SU-DHL-6 (cell line): ENCODE measurements around the gene PTPN14.

ENCODE experiments used
- H2AFZ ChIP-seq: fragments of 200-600 bp; sonication (generic); 2 replicates; pipeline ENCODE4 v1.6.1; 2014; ENCODE audit warnings: low read depth, mild to moderate bottlenecking, moderate library complexity, mixed read lengths, antibody characterized with exemption, low read length; ENCODE audit not compliant: severe bottlenecking
- H3F3A ChIP-seq: fragments of 200-600 bp; shearing (Covaris generic); 2 replicates; pipeline ENCODE4 v1.6.0; 2016; ENCODE audit warnings: antibody characterized with exemption, mild to moderate bottlenecking; ENCODE audit not compliant: insufficient read depth
- H3K27ac ChIP-seq: fragments of 200-600 bp; sonication (generic); 2 replicates; pipeline ENCODE4 v1.5.1; 2016; ENCODE audit warnings: low read depth, mild to moderate bottlenecking, low read length, moderate library complexity, mixed read lengths
- H3K27me3 ChIP-seq: fragments of 200-600 bp; sonication (generic), shearing (Covaris generic); 2 replicates; pipeline ENCODE4 v1.6.0; 2014; ENCODE audit warnings: mild to moderate bottlenecking, low read length
- H3K36me3 ChIP-seq: fragments of 200-600 bp; sonication (generic); 2 replicates; pipeline ENCODE4 v1.6.1; 2014; ENCODE audit warnings: mild to moderate bottlenecking, low read length, mixed read lengths
- H3K4me2 ChIP-seq: fragments of 300-600, 200-600 bp; shearing (Covaris generic), sonication (generic); 2 replicates; pipeline ENCODE4 v1.6.0; 2014; ENCODE audit warnings: low read length, low read depth, mild to moderate bottlenecking; ENCODE audit not compliant: poor library complexity, severe bottlenecking
- H3K4me3 ChIP-seq: fragments of 200-600 bp; sonication (generic); 2 replicates; pipeline ENCODE4 v1.5.1; 2014; ENCODE audit warnings: antibody characterized with exemption, low read length, mild to moderate bottlenecking, mixed read lengths; ENCODE audit not compliant: insufficient read depth, poor library complexity, severe bottlenecking
- H3K79me2 ChIP-seq: fragments of 200-600 bp; sonication (generic); 2 replicates; pipeline ENCODE4 v1.6.1; 2014; ENCODE audit warnings: mild to moderate bottlenecking, low read length, moderate library complexity; ENCODE audit not compliant: insufficient read depth
- H3K9ac ChIP-seq: fragments of 200-600 bp; sonication (generic); 2 replicates; pipeline ENCODE4 v1.7.0; 2014; ENCODE audit warnings: mild to moderate bottlenecking, low read length
- H3K9me2 ChIP-seq: fragments of 200-600 bp; sonication (generic); replicated peaks from 2 replicates; pipeline ENCODE4 v1.6.1; 2014; ENCODE audit warnings: low read length; ENCODE audit not compliant: insufficient read depth
- H3K9me3 ChIP-seq: fragments of 200-600 bp; sonication (generic); 2 replicates; pipeline ENCODE4 v1.6.1; 2014; ENCODE audit warnings: low read length, mixed read lengths; ENCODE audit not compliant: insufficient read depth
- H4K20me1 ChIP-seq: fragments of 200-600 bp; sonication (generic); 2 replicates; pipeline ENCODE4 v1.6.1; 2014; ENCODE audit warnings: low read depth, mild to moderate bottlenecking, antibody characterized with exemption, low read length, moderate library complexity, mixed read lengths
- CTCF ChIP-seq: fragments of 200-600 bp; sonication (generic); IDR thresholded peaks from one replicate; pipeline ENCODE4 v1.5.1; 2017; ENCODE audit warnings: antibody characterized with exemption, mild to moderate bottlenecking, low read length, moderate library complexity; ENCODE audit not compliant: insufficient read depth, poor library complexity, severe bottlenecking
- EZH2phosphoT487 ChIP-seq: fragments of 200-600 bp; sonication (generic), shearing (Covaris generic); conservative IDR thresholded peaks from 2 replicates; pipeline ENCODE4 v1.6.1; 2018; ENCODE audit warnings: mild to moderate bottlenecking, antibody characterized with exemption, low read length, moderate library complexity, mixed read lengths

PTPN14 gene

GRCh38 chr1:214441119-214441518 is 110.3 kb downstream of the PTPN14 start:
- Histone ChIP-seq H2AFZ (no peak overlapping the region), H3K27ac (no peak overlapping the region)

GRCh38 chr1:214440219-214440965 is 111.0 kb downstream of the PTPN14 start:
- H3K9ac ChIP-seq: no peak overlapping the region
- H2AFZ ChIP-seq: no peak overlapping the region
- no peak overlapping the region for H3K27ac ChIP-seq
- H3K4me3 ChIP-seq: no peak overlapping the region
- H3K79me2 ChIP-seq: no peaks in the 10 kb centered on the region
- no peaks in the 10 kb centered on the region for H3F3A ChIP-seq
- H3K4me2 ChIP-seq: no peak overlapping the region
- no peak for TF ChIP-seq CTCF
- TF ChIP-seq EZH2phosphoT487: no peak
- no peaks in the 10 kb centered on the region for H3K36me3 ChIP-seq
- H3K27me3 ChIP-seq: no peaks in the 10 kb centered on the region
- no peaks in the 10 kb centered on the region for H4K20me1 ChIP-seq
- H3K9me3 ChIP-seq: no peaks in the 10 kb centered on the region
- no peaks in the 10 kb centered on the region for H3K9me2 ChIP-seq

More at GRCh38 chr1:214441119-214441518, 110.3 kb downstream of the PTPN14 start:
- TF ChIP-seq CTCF: no peak
- TF ChIP-seq EZH2phosphoT487: no peak
- H3K79me2 ChIP-seq: no peaks in the 10 kb centered on the region
- no peak overlapping the region for H3K9ac ChIP-seq
- no peaks in the 10 kb centered on the region for H3K9me3 ChIP-seq
- no peaks in the 10 kb centered on the region for H3K9me2 ChIP-seq
- H3K27me3 ChIP-seq: no peaks in the 10 kb centered on the region
- H3K4me2 ChIP-seq: no peak overlapping the region
- no peaks in the 10 kb centered on the region for H4K20me1 ChIP-seq
- no peaks in the 10 kb centered on the region for H3K36me3 ChIP-seq
- no peaks in the 10 kb centered on the region for H3F3A ChIP-seq
- H3K4me3 ChIP-seq: no peak overlapping the region

GRCh38 chr1:214439352-214440119 is 111.9 kb downstream of the PTPN14 start:
- H3F3A ChIP-seq: no peaks in the 10 kb centered on the region
- H4K20me1 ChIP-seq: no peaks in the 10 kb centered on the region
- no peak overlapping the region for H3K9ac ChIP-seq
- no peaks in the 10 kb centered on the region for H3K27me3 ChIP-seq
- peak overlapping the region; percentile 16 for H3K4me2 ChIP-seq
- no peak overlapping the region for H2AFZ ChIP-seq
- H3K36me3 ChIP-seq: no peaks in the 10 kb centered on the region
- no peaks in the 10 kb centered on the region for H3K9me3 ChIP-seq
- H3K79me2 ChIP-seq: no peaks in the 10 kb centered on the region
- TF ChIP-seq EZH2phosphoT487 (no peak), CTCF (no peak)
- no peak overlapping the region for H3K27ac ChIP-seq
- H3K4me3 ChIP-seq: no peak overlapping the region
- no peaks in the 10 kb centered on the region for H3K9me2 ChIP-seq
